WTC11 (cell line): ENCODE data around the gene MBP.

Experiments used
- AFF4 ChIP-seq: sonication (generic); formaldehyde crosslinking; IDR thresholded peaks from 2 replicates; pipeline ENCODE4 v1.8.1; 2023; ENCODE audit warnings: mild to moderate bottlenecking, missing genetic modification reagents, borderline replicate concordance
- CTCF ChIP-seq: fragments of 200-600 bp; IDR thresholded peaks from 2 replicates; pipeline ENCODE4 v1.8.0; 2022; ENCODE audit warnings: antibody characterized with exemption
- JUN ChIP-seq: sonication (generic); formaldehyde crosslinking; IDR thresholded peaks from 2 replicates; pipeline ENCODE4 v1.8.0; 2023; ENCODE audit warnings: mild to moderate bottlenecking, missing genetic modification reagents
- NR3C1 ChIP-seq: sonication (generic); formaldehyde crosslinking; conservative IDR thresholded peaks from 2 replicates; pipeline ENCODE4 v1.8.1; 2023; ENCODE audit warnings: low read depth, mild to moderate bottlenecking, missing genetic modification reagents

- TF ChIP-seq NR3C1 (no peak), AFF4 (CRISPR knock-in tag) (no peak), CTCF (no peak), JUN (no peak)
Observed at GRCh38 chr18:77038182-77038858, 94.3 kb downstream of the MBP start.
